AG09319 (cell line): ENCODE data around the gene ABCC3.

ENCODE experiments used
- DNase-seq: peaks from one replicate; pipeline ENCODE4 v3.0.0-alpha.2; 2010; ENCODE audit warnings: low read depth; ENCODE audit errors: extremely low read depth
- CTCF ChIP-seq: IDR thresholded peaks from 2 replicates; pipeline ENCODE4 v1.5.1; 2011; ENCODE audit warnings: low read depth, mild to moderate bottlenecking, inconsistent platforms, low read length, moderate library complexity

Gene ABCC3

GRCh38 chr17:50647187-50647586, 12.5 kb downstream of the ABCC3 start:
- TF ChIP-seq CTCF, result no peak
- no peak for DNase-seq

- no peak for TF ChIP-seq CTCF
- DNase-seq, result no peak
These were observed 14.6 kb downstream of the ABCC3 start for GRCh38 chr17:50649042-50649908.

GRCh38 chr17:50651661-50652060, 17.0 kb downstream of the ABCC3 start:
- no peak for DNase-seq
- TF ChIP-seq CTCF, result no peak

- no peak for DNase-seq
- TF ChIP-seq CTCF, result no peak
These were observed 19.1 kb downstream of the ABCC3 start for GRCh38 chr17:50653738-50654137.

GRCh38 chr17:50656509-50656908, 21.8 kb downstream of the ABCC3 start:
- no peak for DNase-seq
- TF ChIP-seq CTCF, result no peak

- DNase-seq, result no peak
- no peak for TF ChIP-seq CTCF
These were observed 22.4 kb downstream of the ABCC3 start for GRCh38 chr17:50657054-50657453.

- TF ChIP-seq CTCF, result no peak
- DNase-seq, result no peak
These were observed 22.9 kb downstream of the ABCC3 start for GRCh38 chr17:50657627-50658026.
